Mesenteric fat pad (tissue), 1 donor: ENCODE data around the gene GBA3. TPM values are rescaled to one million over a fixed set of nuclear protein-coding genes. Genes with fewer than 3 reads are reported as not detected.

Source experiments
- DNase-seq: peaks from one replicate; pipeline ENCODE4 v3.0.0-alpha.2; 2020; ENCODE audit warnings: low spot score
- total RNA-seq: library from RNA; stranded (reverse); fragmentation: NEBNext Ultra II Directional; extraction: Animal tissue kit (Norgen Biotek cat#: 25700); gene quantifications from one replicate; pipeline ENCODE4 v1.2.1, GENCODE V29; 2021
- donor health status: DM: yes; HTN: yes; CAD: no.

The GBA3 gene
- total RNA-seq, 1 donor from 2014 or later, result 0.16 TPM

GRCh38 chr4:22695029-22695428 lies 2.3 kb downstream of the GBA3 start:
- DNase-seq, result no peak

GRCh38 chr4:22695917-22696316 lies 3.2 kb downstream of the GBA3 start:
- no peak for DNase-seq

- DNase-seq, result no peak
Measured at GRCh38 chr4:22703912-22704311, 11.2 kb downstream of the GBA3 start.

GRCh38 chr4:22707390-22707789 lies 14.7 kb downstream of the GBA3 start:
- no peak for DNase-seq

- DNase-seq, result no peak
Measured at GRCh38 chr4:22708961-22709360, 16.2 kb downstream of the GBA3 start.

GRCh38 chr4:22712105-22712504 lies 19.4 kb downstream of the GBA3 start:
- no peak for DNase-seq

- DNase-seq, result no peak
Measured at GRCh38 chr4:22712529-22712928, 19.8 kb downstream of the GBA3 start.

GRCh38 chr4:22713841-22714240 lies 21.1 kb downstream of the GBA3 start:
- no peak for DNase-seq

- no peak for DNase-seq
Measured at GRCh38 chr4:22719218-22719617, 26.5 kb downstream of the GBA3 start.

GRCh38 chr4:22720091-22720490 lies 27.4 kb downstream of the GBA3 start:
- DNase-seq, result no peak

- no peak for DNase-seq
Measured at GRCh38 chr4:22721204-22721603, 28.5 kb downstream of the GBA3 start.

GRCh38 chr4:22730021-22730420 lies 37.3 kb downstream of the GBA3 start:
- no peak for DNase-seq

GRCh38 chr4:22733816-22734215 lies 41.1 kb downstream of the GBA3 start:
- DNase-seq, result no peak

GRCh38 chr4:22736912-22737311 lies 44.2 kb downstream of the GBA3 start:
- DNase-seq, result no peak

- no peak for DNase-seq
Measured at GRCh38 chr4:22739968-22740367, 47.2 kb downstream of the GBA3 start.

GRCh38 chr4:22741744-22742143 lies 49.0 kb downstream of the GBA3 start:
- DNase-seq, result no peak

- no peak for DNase-seq
Measured at GRCh38 chr4:22743290-22743689, 50.6 kb downstream of the GBA3 start.

GRCh38 chr4:22744478-22745062 lies 51.8 kb downstream of the GBA3 start:
- DNase-seq, result no peak

- DNase-seq, result no peak
Measured at GRCh38 chr4:22745234-22745633, 52.5 kb downstream of the GBA3 start.

- no peak for DNase-seq
Measured at GRCh38 chr4:22754116-22754515, 61.4 kb downstream of the GBA3 start.

- no peak for DNase-seq
Measured at GRCh38 chr4:22762548-22762947, 69.8 kb downstream of the GBA3 start.

- no peak for DNase-seq
Measured at GRCh38 chr4:22764183-22764582, 71.4 kb downstream of the GBA3 start.

GRCh38 chr4:22766068-22766467 lies 73.3 kb downstream of the GBA3 start:
- no peak for DNase-seq
